Measurements from ENCODE around the gene NR2F1-AS1. TPM values are rescaled to one million over a fixed set of nuclear protein-coding genes. Genes with fewer than 3 reads are reported as not detected.

NR2F1-AS1 gene
- polyA plus RNA-seq, 3 donors = not detected

DNA sequence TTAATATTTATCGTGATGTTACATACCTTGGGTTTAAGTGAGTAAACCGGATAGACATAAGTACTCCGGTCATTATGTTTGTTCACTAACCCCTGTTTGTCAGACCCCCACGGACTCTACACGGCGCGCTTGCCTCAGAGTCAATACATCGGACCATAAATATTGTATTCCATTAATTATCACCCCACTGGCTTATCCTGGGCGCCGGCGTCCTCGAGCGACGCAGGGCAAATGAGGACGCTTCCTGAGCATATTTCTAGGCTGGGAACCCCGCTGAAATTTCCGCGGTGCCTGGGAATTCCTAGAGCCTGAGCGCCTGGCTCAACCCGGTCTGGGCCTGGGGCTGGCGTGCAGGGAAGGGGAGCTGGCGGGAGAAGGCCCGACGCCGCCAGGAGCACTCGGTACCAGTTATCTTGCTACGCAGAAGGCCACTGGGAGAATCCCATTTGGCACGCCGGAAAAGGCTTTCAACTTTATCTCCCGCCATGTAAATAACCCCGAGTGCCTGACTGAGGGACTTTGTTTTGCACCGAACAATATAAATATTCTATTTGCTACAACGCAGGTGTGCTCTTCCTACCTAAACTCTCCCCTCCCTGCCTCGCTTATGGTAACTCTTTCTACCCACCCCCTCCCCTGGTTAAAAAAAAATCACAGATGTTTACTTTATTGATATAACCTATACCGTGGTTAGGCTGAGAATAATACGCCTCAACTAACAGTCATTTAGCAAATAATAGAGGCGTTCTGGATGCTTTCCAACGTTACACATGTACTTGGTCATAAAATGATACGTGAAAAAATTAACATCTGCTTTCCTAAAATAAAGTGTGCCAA is 21.4 kb upstream of the NR2F1-AS1 start:
- no peak for DNase-seq
- Mint-ChIP-seq H3K4me1 (peaks cover 2% of the 10 kb centered on the region), H3K4me3 (peak overlapping the region in 1 of 2 donors; percentile 79), H3K27ac (no peak overlapping the region), H3K27me3 (ENCODE audit: low read depth in 3 of 3) (peaks cover 3 to 48% (median 34%) of the 10 kb centered on the region in 3 donors), H3K36me3 (peaks cover 3 to 13% of the 10 kb centered on the region in 2 donors), H3K9me3 (peaks cover 0 to 29% (median 17%) of the 10 kb centered on the region in 7 donors)
- TF ChIP-seq, protein P1, sequence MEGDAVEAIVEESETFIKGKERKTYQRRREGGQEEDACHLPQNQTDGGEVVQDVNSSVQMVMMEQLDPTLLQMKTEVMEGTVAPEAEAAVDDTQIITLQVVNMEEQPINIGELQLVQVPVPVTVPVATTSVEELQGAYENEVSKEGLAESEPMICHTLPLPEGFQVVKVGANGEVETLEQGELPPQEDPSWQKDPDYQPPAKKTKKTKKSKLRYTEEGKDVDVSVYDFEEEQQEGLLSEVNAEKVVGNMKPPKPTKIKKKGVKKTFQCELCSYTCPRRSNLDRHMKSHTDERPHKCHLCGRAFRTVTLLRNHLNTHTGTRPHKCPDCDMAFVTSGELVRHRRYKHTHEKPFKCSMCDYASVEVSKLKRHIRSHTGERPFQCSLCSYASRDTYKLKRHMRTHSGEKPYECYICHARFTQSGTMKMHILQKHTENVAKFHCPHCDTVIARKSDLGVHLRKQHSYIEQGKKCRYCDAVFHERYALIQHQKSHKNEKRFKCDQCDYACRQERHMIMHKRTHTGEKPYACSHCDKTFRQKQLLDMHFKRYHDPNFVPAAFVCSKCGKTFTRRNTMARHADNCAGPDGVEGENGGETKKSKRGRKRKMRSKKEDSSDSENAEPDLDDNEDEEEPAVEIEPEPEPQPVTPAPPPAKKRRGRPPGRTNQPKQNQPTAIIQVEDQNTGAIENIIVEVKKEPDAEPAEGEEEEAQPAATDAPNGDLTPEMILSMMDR (IDR thresholded peaks at IDR 0.05) = no peak
- H3K36me3 ChIP-seq (replicated peaks in 1 of 2; ENCODE audit: control insufficient read depth in 1 of 2, insufficient read depth in 2 of 2, low read length in 2 of 2) = no peaks in the 10 kb centered on the region
- peaks cover 98 to 99% of the 10 kb centered on the region in 2 donors for H3K27me3 ChIP-seq (ENCODE audit: control insufficient read depth in 2 of 2, insufficient read depth in 2 of 2, low read length in 2 of 2)
- no peaks in the 10 kb centered on the region for H3K79me2 ChIP-seq (ENCODE audit: insufficient read depth, low read length)
- no peak overlapping the region for H3K9ac ChIP-seq (ENCODE audit: insufficient read depth, low read length, poor library complexity, severe bottlenecking)
- H3K9me3 ChIP-seq (replicated peaks in 1 of 2; ENCODE audit: control insufficient read depth in 1 of 2, insufficient read depth in 1 of 2, low read length in 2 of 2) = peaks cover 8 to 79% of the 10 kb centered on the region in 2 donors
- intact Hi-C loops (cut with micrococcal nuclease) = no loop called here
- no peak overlapping the region for H2AFZ ChIP-seq (ENCODE audit: insufficient read depth, low read depth, low read length, poor library complexity, severe bottlenecking)
- H3K4me1 ChIP-seq (ENCODE audit: control insufficient read depth in 1 of 2, insufficient read depth in 2 of 2, low read length in 2 of 2) = peaks cover 3 to 4% of the 10 kb centered on the region in 2 donors
- H3K27ac ChIP-seq (ENCODE audit: low read depth in 1 of 2, low read length in 2 of 2) = no peak overlapping the region
- no peak overlapping the region for H3K4me2 ChIP-seq (replicated peaks; ENCODE audit: extremely low read depth, low read length, poor library complexity, severe bottlenecking)
- 12% methylated on average over 31 of the region's 39 CpGs for WGBS (ENCODE audit: insufficient coverage)
- H3K4me3 ChIP-seq (replicated peaks in 1 of 3; ENCODE audit: low read depth in 2 of 3, low read length in 3 of 3) = no peak overlapping the region
- H4K20me1 ChIP-seq (ENCODE audit: insufficient read depth, low read length) = no peaks in the 10 kb centered on the region

DNA sequence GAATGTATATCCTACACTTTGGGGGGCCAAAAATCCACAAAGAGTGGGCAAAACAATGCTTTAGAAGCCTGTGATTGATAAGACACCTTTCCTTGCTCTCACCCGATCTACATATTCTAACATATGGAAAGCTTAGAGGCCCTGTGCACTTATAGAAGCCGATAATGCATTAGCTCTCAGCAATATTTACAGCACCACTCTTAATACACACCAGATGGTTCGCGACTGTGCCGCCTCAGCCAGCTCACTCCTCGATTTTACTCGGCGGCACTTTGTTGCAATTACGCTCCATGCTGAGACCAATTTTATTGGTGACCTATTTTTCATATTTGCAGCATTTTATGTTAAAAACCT is 20.8 kb upstream of the NR2F1-AS1 start:
- Mint-ChIP-seq H3K4me1 (peaks cover 8% of the 10 kb centered on the region), H3K9me3 (peaks cover 0 to 34% (median 22%) of the 10 kb centered on the region in 7 donors), H3K36me3 (peaks cover 3 to 11% of the 10 kb centered on the region in 2 donors), H3K4me3 (peak overlapping the region in 1 of 2 donors; percentile 79), H3K27me3 (ENCODE audit: low read depth in 3 of 3) (peaks cover 0 to 41% (median 31%) of the 10 kb centered on the region in 3 donors), H3K27ac (no peak overlapping the region)
- intact Hi-C loops (cut with micrococcal nuclease) = no loop called here
- H3K9ac ChIP-seq (ENCODE audit: insufficient read depth, low read length, poor library complexity, severe bottlenecking) = no peak overlapping the region
- H2AFZ ChIP-seq (ENCODE audit: insufficient read depth, low read depth, low read length, poor library complexity, severe bottlenecking) = no peak overlapping the region
- no peaks in the 10 kb centered on the region for H4K20me1 ChIP-seq (ENCODE audit: insufficient read depth, low read length)
- 8% methylated on average over 9 of the region's 9 CpGs for WGBS (ENCODE audit: insufficient coverage)
- DNase-seq = no peak
- TF ChIP-seq, protein P1 (IDR thresholded peaks at IDR 0.05) = no peak
- H3K27me3 ChIP-seq (ENCODE audit: control insufficient read depth in 2 of 2, insufficient read depth in 2 of 2, low read length in 2 of 2) = peaks cover 94 to 99% of the 10 kb centered on the region in 2 donors
- peaks cover 10 to 11% of the 10 kb centered on the region in 2 donors for H3K4me1 ChIP-seq (ENCODE audit: control insufficient read depth in 1 of 2, insufficient read depth in 2 of 2, low read length in 2 of 2)
- H3K79me2 ChIP-seq (ENCODE audit: insufficient read depth, low read length) = no peaks in the 10 kb centered on the region
- H3K36me3 ChIP-seq (replicated peaks in 1 of 2; ENCODE audit: control insufficient read depth in 1 of 2, insufficient read depth in 2 of 2, low read length in 2 of 2) = no peaks in the 10 kb centered on the region
- peaks cover 12 to 83% of the 10 kb centered on the region in 2 donors for H3K9me3 ChIP-seq (replicated peaks in 1 of 2; ENCODE audit: control insufficient read depth in 1 of 2, insufficient read depth in 1 of 2, low read length in 2 of 2)
- H3K27ac ChIP-seq (ENCODE audit: low read depth in 1 of 2, low read length in 2 of 2) = no peak overlapping the region
- H3K4me2 ChIP-seq (replicated peaks; ENCODE audit: extremely low read depth, low read length, poor library complexity, severe bottlenecking) = no peak overlapping the region
- no peak overlapping the region for H3K4me3 ChIP-seq (replicated peaks in 1 of 3; ENCODE audit: low read depth in 2 of 3, low read length in 3 of 3)
